DOHH2 (cell line): ENCODE results near the gene DOK3.

ENCODE experiments used
- H3F3A ChIP-seq: fragments of 200-600 bp; sonication (generic), shearing (Covaris generic); 2 replicates; pipeline ENCODE4 v1.6.0; 2016; ENCODE audit warnings: antibody characterized with exemption, mild to moderate bottlenecking; ENCODE audit not compliant: control insufficient read depth, insufficient read depth
- H3K27ac ChIP-seq: fragments of 200-600 bp; sonication (generic); 2 replicates; pipeline ENCODE4 v1.5.1; 2014; ENCODE audit warnings: low read depth, mild to moderate bottlenecking, low read length, moderate library complexity
- H3K27me3 ChIP-seq: fragments of 200-600 bp; sonication (generic); 2 replicates; pipeline ENCODE4 v1.6.1; 2014; ENCODE audit warnings: mild to moderate bottlenecking, low read length, mixed read lengths; ENCODE audit not compliant: control insufficient read depth
- H3K36me3 ChIP-seq: fragments of 200-600 bp; sonication (generic); 2 replicates; pipeline ENCODE4 v1.6.1; 2014; ENCODE audit warnings: mild to moderate bottlenecking, low read length, moderate library complexity, mixed read lengths; ENCODE audit not compliant: control insufficient read depth
- H3K4me1 ChIP-seq: fragments of 200-600 bp; sonication (generic); 2 replicates; pipeline ENCODE4 v1.6.1; 2014; ENCODE audit warnings: mild to moderate bottlenecking, low read length, mixed read lengths; ENCODE audit not compliant: control insufficient read depth
- H3K4me2 ChIP-seq: fragments of 200-600 bp; sonication (generic); 2 replicates; pipeline ENCODE4 v1.6.0; 2014; ENCODE audit warnings: mild to moderate bottlenecking, low read length, moderate library complexity
- H3K4me3 ChIP-seq: fragments of 200-600 bp; sonication (generic); 2 replicates; pipeline ENCODE4 v1.5.1; 2014; ENCODE audit warnings: mild to moderate bottlenecking, low read length, mixed read lengths
- H3K79me2 ChIP-seq: fragments of 200-600 bp; sonication (generic); 2 replicates; pipeline ENCODE4 v1.6.1; 2014; ENCODE audit warnings: mild to moderate bottlenecking, low read length, mixed read lengths; ENCODE audit not compliant: control insufficient read depth
- H3K9me2 ChIP-seq: fragments of 200-600 bp; sonication (generic); replicated peaks from 2 replicates; pipeline ENCODE4 v1.6.1; 2014; ENCODE audit warnings: mild to moderate bottlenecking, low read length, mixed read lengths; ENCODE audit not compliant: control insufficient read depth
- H3K9me3 ChIP-seq: fragments of 200-600 bp; sonication (generic); 2 replicates; pipeline ENCODE4 v1.6.1; 2014; ENCODE audit warnings: antibody characterized with exemption, low read length, mixed read lengths; ENCODE audit not compliant: control insufficient read depth, insufficient read depth
- H4K20me1 ChIP-seq: fragments of 200-600 bp; sonication (generic); 2 replicates; pipeline ENCODE4 v1.6.0; 2014; ENCODE audit warnings: low read depth, mild to moderate bottlenecking, antibody characterized with exemption, low read length, moderate library complexity; ENCODE audit not compliant: control insufficient read depth, insufficient read depth
- EZH2phosphoT487 ChIP-seq: fragments of 200-600 bp; sonication (generic); IDR thresholded peaks from 2 replicates; pipeline ENCODE4 v1.6.1; 2017; ENCODE audit warnings: borderline replicate concordance, mild to moderate bottlenecking, antibody characterized with exemption, low read length, moderate library complexity, mixed read lengths
- TF ChIP-seq, protein P1 (sequence below): fragments of 200-600 bp; sonication (generic); IDR thresholded peaks from one replicate; pipeline ENCODE4 v1.5.1; 2014; ENCODE audit warnings: antibody characterized with exemption, mild to moderate bottlenecking, low read depth, low read length; ENCODE audit not compliant: poor library complexity, severe bottlenecking

The DOK3 gene

DNA sequence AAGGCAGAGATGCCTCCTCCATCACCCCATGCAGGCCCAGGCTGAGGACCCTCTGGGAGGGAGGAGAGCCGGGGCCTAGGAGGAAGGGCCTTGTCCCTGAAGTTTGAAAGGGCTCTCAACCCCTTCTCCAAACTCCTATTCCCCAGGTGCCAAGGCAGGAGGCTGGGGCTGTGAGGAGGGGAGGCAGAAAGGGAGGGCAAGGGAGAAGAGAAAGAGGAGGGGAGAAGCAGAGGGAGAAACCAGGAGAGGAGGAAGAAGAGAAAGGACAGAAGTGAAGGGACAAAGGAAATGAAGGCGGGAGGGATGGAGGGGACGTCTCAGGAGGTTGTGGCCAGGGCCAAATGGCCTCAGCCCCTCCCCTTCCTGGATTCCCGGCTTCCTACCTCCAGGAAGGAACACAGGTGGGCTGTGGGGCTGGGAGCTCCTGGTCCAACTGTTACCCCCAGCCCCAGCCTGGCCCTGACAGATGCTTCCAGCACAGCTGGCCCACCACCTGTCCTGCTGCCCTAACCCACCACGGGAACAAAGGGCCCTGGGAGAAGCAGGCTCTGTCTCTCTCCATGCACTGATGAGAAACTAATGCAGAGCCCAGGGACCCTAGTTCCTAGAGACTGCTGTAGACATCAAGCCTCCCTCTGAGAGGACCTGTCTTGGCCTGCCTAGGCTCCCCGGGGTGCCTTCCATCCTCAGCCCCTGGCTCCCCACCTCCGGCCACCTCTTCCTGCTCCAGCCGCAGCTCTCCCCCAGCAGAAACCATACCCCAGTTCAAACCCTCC is 39.7 kb downstream of the DOK3 start:
- Histone ChIP-seq H3K9me2 (no peaks in the 10 kb centered on the region), H3K4me2 (no peak overlapping the region), H3K9me3 (no peaks in the 10 kb centered on the region), H3K27me3 (no peaks in the 10 kb centered on the region), H3K36me3 (peaks cover 46% of the 10 kb centered on the region), H3K4me3 (no peak overlapping the region), H4K20me1 (peaks cover 13% of the 10 kb centered on the region; the same call in 1 of the 2 replicates), H3K4me1 (peaks cover 31% of the 10 kb centered on the region), H3F3A (no peaks in the 10 kb centered on the region), H3K27ac (no peak overlapping the region), H3K79me2 (peaks cover 36% of the 10 kb centered on the region)
- no peak for TF ChIP-seq EZH2phosphoT487
- TF ChIP-seq, protein P1, sequence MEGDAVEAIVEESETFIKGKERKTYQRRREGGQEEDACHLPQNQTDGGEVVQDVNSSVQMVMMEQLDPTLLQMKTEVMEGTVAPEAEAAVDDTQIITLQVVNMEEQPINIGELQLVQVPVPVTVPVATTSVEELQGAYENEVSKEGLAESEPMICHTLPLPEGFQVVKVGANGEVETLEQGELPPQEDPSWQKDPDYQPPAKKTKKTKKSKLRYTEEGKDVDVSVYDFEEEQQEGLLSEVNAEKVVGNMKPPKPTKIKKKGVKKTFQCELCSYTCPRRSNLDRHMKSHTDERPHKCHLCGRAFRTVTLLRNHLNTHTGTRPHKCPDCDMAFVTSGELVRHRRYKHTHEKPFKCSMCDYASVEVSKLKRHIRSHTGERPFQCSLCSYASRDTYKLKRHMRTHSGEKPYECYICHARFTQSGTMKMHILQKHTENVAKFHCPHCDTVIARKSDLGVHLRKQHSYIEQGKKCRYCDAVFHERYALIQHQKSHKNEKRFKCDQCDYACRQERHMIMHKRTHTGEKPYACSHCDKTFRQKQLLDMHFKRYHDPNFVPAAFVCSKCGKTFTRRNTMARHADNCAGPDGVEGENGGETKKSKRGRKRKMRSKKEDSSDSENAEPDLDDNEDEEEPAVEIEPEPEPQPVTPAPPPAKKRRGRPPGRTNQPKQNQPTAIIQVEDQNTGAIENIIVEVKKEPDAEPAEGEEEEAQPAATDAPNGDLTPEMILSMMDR, result no peak

GRCh38 chr5:177468685-177469628 is 40.7 kb downstream of the DOK3 start:
- TF ChIP-seq, protein P1, result no peak
- TF ChIP-seq EZH2phosphoT487, result no peak
- H3K9me2 ChIP-seq, result no peaks in the 10 kb centered on the region
- no peaks in the 10 kb centered on the region for H3K9me3 ChIP-seq
- H4K20me1 ChIP-seq, result peaks cover 13% of the 10 kb centered on the region; the same call in 1 of the 2 replicates
- no peak overlapping the region for H3K27ac ChIP-seq
- no peak overlapping the region for H3K4me2 ChIP-seq
- no peaks in the 10 kb centered on the region for H3K27me3 ChIP-seq
- peaks cover 21% of the 10 kb centered on the region for H3K4me1 ChIP-seq
- H3K36me3 ChIP-seq, result peaks cover 46% of the 10 kb centered on the region
- peaks cover 36% of the 10 kb centered on the region for H3K79me2 ChIP-seq
- H3K4me3 ChIP-seq, result no peak overlapping the region
- H3F3A ChIP-seq, result no peaks in the 10 kb centered on the region

DNA sequence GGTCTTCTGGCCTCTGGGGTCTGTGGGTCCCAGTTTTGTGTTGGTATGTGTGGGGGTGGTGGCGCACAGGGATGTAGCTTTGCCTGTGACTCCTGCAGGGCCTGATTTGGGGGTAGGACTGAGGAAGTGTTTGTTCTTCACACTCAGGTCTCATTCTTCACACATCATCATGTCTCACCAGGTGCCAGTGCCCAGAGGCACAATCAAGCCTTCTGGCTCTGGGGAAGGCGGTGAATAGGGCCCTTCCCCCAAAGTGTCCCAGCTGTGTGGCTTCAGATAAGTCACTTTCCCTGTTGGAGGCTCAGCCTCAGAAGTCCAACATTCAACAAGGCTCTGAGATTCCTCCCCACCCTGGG is 41.3 kb downstream of the DOK3 start:
- Histone ChIP-seq H3K4me3 (no peak overlapping the region), H3F3A (no peaks in the 10 kb centered on the region), H3K9me2 (no peaks in the 10 kb centered on the region), H3K79me2 (peaks cover 36% of the 10 kb centered on the region), H3K9me3 (no peaks in the 10 kb centered on the region), H3K4me1 (peaks cover 19% of the 10 kb centered on the region), H3K27ac (no peak overlapping the region), H3K36me3 (peaks cover 46% of the 10 kb centered on the region), H4K20me1 (peaks cover 13% of the 10 kb centered on the region; the same call in 1 of the 2 replicates), H3K4me2 (no peak overlapping the region), H3K27me3 (no peaks in the 10 kb centered on the region)
- no peak for TF ChIP-seq EZH2phosphoT487
- TF ChIP-seq, protein P1, result no peak
